ENCODE measurements around the gene RAB19.

DNA sequence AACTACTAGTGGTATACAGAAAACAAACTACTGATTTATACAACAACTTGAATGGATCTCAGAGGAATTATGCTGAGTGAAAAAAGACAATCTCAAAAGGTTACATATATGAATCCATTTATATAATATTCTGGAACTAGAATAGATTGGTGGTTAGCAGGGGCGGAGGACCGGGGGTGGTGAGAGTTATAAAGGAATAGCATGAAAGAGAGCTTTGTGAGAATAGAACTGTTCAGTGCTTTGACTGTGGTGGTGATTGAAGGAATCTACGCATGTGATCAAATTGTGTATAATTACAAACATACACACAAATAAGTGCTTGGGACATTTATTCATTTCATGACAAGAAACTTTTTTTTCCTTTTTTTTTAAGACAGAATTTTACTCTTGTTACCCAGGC, 19.6 kb downstream of the RAB19 start:
- TF ChIP-seq, protein P1, sequence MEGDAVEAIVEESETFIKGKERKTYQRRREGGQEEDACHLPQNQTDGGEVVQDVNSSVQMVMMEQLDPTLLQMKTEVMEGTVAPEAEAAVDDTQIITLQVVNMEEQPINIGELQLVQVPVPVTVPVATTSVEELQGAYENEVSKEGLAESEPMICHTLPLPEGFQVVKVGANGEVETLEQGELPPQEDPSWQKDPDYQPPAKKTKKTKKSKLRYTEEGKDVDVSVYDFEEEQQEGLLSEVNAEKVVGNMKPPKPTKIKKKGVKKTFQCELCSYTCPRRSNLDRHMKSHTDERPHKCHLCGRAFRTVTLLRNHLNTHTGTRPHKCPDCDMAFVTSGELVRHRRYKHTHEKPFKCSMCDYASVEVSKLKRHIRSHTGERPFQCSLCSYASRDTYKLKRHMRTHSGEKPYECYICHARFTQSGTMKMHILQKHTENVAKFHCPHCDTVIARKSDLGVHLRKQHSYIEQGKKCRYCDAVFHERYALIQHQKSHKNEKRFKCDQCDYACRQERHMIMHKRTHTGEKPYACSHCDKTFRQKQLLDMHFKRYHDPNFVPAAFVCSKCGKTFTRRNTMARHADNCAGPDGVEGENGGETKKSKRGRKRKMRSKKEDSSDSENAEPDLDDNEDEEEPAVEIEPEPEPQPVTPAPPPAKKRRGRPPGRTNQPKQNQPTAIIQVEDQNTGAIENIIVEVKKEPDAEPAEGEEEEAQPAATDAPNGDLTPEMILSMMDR (IDR thresholded peaks at IDR 0.05; ENCODE audit: low read length) = no peak
- TF ChIP-seq EZH2 (optimal IDR thresholded peaks at IDR 0.05; ENCODE audit: low read depth, low read length) = no peak
- TF ChIP-seq EZH2phosphoT487 (IDR thresholded peaks at IDR 0.05; ENCODE audit: low read length) = no peak

Data from MM.1S (cell line).